Measurements from ENCODE around the gene DHX8.
A peak's percentile ranks its signal among the peaks of the same experiment; 100 is the strongest.

DHX8 gene

DNA sequence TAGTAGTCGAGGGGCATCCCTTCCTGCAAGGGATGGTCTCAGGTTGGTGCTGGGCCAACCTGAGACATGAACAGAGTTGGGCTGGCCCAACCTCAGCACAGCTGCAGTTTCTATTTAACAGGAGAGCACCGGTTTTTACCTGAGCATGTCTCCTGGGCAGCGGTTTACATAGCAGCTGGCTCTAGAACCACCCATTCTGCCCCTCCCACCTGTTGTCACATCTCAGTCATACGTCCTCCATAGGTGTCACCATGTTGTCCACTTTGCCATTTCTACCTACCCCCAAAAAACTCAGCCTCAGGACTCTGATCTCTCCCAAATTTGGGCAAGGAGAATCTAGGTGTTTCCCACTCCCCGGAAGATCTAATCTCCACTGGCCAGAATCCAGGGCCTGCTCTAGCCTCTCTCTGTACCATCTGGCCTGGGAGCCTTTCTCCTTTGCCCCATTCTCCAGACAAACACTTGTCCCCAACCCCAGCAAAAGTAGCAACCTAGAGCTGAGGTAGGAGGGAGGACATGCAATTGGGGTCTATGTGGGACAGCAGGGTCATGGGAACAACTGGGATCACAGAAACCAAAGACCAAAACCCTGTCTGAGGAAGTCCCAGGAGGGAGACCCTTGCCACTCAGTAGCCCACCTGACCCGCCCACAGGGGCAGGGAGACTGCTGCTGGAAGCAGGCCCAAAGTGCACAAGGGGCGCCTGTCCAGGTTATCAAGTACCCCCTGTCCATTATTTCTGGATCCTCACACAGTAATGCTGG, 43.3 kb downstream of the DHX8 start:
- DNase-seq, result no peak

DNA sequence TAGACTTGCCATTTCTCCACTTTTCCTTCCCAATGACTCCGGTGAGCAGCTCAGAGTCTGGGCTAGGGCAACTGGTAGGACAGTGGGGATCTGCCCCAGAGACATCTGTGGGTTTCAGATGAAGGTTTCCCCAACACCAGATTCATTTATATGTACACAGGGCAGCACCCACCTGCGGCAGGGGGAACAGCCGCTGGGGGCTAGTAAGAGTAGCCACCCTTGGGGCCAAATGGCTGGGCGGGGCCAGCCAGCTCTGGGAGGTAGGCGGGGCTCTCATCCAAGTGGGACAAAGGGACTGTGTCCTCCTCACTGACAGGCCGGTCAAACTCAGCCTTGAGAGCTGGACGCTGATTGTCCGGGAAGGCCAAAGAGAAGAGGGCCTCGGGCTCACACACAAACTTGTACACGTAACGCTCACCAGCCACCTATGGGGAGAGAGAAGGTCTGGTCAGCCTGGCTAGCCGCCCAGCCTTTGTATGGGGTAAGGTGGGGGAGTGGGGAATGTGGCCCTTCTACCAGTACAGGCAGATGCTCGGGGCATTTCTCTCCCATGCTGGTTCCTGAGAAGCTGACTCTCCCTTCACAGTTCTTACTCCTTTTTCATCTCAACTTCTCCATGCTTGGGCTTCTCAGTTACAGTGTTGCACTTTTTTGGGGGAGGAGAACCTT, 44.7 kb downstream of the DHX8 start:
- DNase-seq, result no peak

DNA sequence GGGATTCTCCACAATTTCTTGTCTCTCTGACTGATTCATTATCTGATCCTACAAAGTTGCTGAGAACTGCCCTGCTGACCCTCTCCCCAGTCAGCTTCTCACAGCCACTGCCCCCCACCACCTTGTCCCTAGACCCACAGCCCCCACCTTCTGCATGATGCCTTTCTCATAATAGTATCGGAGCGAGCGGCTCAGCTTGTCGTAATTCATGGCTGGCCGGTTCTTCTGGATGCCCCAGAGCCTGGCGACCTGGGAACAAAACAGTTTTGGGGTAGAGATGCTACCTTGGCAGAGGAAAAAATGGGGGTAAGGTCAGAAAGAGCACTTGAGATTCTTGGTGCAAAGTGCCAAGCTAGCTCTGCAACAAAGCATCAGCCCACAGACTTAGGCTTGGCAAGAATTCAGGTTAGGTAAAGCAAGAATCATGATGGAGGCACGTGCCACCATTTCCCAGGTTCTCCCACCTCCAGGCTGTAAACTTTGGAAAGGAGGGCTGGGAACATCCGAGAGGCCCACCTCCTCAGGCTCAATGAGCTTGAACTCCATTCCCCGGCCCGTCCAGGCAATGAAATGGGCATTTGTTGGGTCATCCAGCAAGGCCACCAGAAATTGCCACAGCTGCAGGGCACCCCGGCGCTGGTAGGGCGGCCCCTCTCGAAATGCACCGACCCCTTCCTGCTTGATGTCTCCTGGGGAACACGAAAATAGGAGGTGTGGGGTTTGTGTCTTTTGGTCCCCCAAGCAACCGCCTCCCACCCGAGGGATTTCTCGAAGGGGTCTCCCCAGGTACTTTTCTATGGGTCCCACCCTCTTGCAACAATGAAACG, 45.4 kb downstream of the DHX8 start:
- no peak for DNase-seq

DNA sequence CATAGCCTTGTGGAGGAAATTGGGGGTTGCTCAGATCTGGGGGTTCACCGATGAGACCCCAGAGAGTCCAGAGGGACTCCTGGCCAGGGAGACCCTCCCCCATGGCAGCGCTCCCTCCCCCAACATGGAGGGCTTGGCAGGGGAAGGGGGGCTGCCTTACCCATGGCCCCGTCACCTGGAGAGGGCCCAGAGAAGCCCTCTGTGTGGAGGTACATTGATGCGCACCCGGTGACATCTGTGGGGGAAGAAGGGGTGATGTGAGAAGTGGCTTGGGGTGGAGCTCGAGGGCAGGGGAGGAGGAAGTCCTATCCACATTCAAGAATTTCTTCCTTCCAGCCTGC, 46.1 kb downstream of the DHX8 start:
- no peak for DNase-seq

DNA sequence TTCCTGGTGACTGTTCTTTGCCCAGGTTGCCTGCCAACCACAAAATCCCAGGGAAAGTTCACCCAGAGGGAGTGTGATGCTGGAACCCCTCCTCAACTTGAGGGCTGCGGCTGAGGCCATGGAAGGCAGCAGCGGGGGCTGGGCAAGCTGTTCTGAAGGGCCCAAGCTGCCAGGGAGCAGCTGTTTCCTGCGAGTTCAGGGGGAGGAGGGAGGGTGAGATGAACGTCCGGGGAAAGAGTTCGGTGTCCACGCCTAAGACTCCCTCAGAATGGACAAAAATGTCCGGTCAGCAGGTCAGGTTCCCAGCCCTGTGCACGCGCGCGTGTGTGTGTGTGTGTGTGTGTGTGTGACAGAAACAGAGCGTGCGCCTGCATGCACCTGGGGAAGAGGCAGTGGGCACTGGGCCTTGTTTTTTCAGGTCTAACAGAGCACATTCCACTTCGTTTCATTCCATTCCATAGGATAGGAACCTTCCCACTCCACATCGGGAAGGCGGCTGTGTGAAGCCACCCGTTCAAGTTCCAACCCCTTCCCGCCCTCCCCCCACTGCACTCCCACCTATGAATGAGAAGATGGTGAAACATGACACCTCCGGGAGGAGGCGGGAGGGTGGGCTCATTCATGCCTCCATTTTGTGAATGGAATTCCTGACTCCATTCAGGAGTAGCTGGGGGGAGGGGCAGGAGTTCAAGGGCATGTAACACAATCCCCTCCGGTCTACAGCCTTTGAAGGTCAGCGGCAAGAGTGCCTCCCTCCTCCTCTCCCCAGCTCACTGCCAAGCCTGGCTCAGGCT, 46.7 kb downstream of the DHX8 start:
- no peak for DNase-seq

DNA sequence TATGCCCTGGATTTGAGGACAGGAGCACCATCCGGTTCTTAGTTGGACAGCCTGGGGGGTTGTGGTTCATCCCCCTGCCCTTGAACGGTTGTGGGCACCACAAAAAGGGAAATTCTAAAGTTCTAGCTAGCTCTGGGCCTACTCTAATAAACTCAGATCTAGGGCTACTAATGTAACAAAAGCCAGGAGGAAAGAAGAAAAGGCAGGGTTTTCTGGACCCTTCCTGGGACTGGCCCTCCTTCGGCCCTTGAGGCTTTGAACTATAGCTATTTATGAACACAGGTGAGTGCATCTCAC, 47.3 kb downstream of the DHX8 start:
- DNase-seq, result no peak

DNA sequence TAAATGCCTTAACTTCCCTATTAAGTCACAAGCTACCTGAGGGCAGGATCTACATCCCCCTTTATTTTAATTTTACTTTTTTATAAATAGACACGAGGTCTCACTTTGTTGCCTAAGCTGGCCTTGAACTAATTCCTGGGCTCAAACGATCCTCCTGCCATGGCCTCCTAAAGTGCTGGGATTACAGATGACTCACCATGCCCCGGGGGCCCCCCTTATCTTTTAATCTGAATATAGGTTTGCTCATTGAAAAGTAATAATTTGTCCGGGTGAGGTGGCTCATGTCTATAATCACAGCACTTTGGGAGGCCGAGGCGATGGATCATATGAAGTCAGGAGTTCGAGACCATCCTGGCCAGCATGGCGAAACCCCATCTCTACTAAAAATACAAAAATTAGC, 48.2 kb downstream of the DHX8 start:
- no peak for DNase-seq

DNA sequence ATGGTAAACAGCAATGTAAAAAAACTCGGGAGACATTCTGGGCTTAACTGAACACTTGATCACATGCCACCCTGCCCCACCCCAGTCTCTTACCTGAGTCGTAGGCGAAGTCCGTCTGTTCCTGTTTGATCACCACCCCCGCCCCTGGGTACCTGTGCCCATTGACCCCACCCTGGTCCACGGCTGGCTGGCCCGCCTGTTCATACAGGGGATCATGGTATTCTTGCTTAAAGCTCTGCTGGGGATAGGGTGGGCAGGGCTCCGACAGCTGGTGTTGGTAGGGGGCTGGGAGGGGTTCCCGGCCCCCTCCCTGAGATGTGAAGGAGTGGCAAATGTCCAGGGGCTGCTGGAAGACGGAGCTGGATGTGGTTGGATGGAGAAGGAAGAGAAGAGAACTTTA, 48.8 kb downstream of the DHX8 start:
- no peak for DNase-seq

DNA sequence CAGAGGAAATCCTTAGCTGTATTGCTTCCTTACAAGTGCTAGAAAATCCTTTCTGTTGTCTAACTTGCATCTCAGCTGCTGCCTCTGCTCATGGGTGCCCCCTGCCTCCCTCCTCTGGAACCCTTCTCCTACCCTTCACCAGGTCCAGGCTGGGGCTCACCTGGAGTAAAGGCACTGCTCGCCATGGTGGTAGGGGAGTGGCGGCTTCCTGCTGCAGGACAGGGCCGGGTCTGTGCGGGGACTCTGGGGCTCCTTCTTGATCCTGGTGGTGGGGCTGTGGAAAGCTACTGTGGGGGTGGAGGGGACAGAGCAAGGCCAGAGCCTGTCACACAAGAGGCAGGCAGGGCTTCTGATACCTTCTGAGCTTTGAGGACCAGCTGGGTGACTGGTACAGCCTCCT, 49.9 kb downstream of the DHX8 start:
- DNase-seq, result no peak

DNA sequence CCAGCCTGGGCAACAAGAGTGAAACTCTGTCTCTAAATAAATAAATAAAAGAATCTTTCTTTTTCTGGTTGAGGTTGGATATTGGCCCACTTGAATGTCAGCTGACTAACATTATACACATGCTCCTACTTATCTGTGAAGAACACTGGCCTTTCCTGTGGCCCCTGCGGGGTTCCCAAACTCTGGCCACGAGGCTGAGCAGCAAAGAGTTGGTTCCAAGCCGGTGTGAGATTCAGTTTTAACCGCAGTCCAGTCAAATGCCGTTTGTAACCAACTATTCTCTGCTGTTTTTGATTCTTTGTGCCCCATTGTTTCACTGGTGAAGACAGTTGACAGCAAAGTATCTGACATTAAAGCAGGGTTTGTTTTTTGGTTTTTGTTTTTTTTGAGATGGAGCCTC, 51.1 kb downstream of the DHX8 start:
- DNase-seq, result no peak

DNA sequence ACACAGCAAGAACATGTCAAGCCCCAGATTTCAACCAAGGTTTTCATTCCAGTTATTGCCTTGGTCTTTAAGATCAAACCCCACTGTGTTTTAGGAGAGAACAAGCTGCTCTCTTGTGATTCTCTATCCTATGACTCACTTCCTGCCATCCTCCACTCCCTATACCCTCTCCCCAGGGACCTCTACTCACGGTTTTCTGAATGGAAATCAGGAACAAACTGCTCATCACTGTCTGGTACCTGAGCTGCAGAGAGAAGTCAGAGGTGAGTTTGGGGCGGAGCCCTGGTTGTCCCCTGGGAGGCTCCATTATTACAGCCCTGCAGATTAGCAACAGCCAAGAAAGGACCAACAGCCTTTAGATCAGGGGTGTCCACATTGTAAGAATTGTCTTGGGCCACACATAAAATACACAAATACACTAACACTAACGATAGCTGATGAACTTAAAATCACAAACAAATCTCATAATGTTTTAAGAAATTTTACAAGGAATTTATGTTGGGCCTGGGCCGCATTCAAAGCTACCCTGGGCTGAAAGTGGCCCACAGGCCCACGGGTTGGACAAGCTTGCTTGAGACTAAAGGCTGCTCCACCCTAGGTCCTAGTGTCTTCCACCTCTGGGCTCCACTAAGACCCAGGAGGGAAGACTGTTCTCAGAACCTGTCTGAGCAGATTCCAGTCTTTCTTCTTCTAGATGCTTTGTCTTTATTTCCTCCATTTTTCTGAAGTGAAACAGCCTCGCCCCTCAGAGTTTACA, 52.6 kb downstream of the DHX8 start:
- no peak for DNase-seq

DNA sequence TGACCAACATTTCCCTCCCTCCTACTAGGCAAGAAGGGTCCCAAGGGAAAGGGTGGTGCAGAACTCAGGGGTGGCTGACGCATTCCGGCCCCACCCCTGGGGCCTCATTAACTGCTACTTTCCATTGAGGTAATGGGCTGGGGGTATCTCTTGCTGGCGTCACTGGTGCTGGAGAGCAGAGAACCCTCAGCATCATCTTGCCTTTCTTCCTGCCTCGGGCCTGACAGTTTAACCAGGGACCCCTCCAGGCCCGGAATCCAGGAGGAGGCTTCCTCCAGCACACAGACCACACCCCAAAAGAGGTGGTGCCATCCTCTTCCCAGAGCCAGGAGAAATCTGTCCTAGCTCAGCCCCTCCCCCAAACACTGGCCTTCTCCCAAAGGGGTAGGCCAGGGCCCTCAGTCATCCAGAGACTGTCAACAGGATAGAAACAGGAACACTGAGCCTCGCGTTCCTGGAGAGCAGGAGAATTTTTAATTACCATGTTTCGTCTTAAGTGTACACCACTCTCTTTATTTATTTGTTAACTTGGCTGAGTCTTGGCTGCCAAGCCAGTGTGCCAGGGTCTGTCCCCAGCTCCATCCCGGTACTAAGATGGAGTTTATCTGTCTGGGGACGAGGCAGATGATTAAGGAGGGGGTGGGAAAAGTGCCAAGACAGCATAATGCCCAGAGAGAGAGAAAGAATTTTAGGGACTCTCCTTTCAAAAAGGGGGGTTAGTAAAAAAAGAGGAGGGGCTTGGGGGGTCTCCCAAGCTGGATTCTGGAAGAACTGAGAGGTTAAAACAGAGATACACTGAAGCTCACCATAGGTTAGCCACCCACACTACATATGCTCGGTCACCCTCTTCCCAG, 57.3 kb downstream of the DHX8 start:
- DNase-seq, result no peak

DNA sequence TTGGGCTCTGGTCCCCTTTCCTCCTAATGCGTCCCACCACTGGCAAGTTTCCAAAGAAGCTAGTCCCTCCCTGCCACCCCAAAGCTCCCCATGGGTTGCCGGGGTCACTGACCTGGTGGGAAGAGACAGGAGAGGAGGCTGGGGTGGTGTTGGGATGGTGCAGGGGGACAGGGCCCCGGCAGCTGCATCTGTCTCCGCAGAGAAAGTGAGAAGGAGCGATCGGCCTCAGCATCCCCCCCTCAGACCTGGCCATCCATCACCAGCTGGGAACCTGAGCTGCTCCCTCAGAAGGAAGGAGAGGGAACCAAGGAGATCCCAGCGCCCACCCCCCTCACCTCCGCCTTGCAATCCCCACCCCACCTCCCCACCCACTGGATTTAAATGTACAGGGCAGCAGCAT, 59.1 kb downstream of the DHX8 start:
- no peak for DNase-seq

DNA sequence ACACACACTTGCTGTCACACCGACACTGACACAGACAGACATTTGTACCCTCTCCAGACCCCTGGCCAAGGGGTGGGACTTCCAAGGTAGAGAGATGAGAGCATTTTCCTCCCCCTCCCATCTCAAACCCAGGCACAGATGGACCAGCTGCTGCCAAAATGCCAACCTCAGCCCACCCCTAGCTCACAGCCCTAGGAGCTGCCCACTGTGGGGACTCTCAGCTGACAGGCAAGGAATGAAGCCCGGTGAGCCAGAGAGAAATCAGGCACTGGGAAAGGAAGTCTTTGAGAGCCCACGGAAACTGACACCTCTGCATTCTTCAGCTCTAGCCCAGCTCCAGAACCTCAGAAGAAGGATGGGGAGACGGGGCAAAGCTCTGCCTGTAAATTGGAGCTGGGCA, 59.5 kb downstream of the DHX8 start:
- no peak for DNase-seq

DNA sequence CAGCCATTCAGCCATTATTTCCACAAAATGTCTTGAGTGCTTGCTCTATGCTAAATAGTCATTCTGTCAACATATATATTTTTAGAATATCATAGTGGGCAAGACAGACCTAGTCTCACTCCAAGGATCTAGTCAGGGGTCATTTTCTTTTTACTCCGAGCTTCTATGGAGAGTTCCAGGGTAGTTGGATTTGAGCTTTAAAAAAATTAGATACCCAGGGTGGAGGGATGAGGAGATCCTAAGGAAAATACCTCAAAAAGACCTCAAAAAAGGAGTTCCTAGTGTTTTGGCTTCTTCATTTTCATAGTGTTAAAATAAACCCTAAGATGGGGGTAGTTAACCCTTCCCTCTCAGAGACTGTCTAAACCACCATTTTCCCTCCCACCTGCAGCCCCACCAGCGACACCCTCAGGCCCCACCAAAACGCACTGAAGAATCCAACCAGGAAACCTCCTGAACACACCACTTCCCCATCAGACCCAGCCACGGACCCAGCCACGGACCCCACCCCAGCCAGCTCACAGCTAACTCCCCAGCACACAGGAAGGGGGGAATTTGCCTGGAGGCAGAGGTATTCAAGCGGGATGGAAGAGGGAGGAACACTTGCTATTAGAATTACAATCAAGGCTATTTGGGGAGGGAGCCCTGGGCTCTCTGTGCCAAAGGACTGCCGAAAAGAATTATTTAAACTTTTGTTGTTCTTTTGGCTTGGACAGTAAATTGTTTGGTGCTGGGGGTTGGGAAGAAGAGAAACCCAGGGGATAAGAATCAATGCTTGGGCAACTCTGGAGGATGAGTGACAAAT, 60.2 kb downstream of the DHX8 start:
- DNase-seq, result no peak

DNA sequence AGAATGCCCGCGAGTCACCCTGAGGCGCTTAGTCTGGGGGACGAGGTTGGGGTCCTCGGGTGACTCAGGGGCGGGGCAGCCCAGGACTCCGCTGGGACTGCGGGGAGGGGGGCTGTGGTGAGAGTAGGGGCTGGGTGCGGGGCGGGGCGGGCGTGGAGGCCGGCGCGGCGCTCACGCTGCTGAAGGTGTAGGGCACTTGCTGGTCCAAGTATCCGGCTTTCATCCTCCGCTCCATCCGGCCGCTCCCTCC, 61.5 kb downstream of the DHX8 start:
- DNase-seq, result peak in 1 of 2 donors; percentile 19

DNA sequence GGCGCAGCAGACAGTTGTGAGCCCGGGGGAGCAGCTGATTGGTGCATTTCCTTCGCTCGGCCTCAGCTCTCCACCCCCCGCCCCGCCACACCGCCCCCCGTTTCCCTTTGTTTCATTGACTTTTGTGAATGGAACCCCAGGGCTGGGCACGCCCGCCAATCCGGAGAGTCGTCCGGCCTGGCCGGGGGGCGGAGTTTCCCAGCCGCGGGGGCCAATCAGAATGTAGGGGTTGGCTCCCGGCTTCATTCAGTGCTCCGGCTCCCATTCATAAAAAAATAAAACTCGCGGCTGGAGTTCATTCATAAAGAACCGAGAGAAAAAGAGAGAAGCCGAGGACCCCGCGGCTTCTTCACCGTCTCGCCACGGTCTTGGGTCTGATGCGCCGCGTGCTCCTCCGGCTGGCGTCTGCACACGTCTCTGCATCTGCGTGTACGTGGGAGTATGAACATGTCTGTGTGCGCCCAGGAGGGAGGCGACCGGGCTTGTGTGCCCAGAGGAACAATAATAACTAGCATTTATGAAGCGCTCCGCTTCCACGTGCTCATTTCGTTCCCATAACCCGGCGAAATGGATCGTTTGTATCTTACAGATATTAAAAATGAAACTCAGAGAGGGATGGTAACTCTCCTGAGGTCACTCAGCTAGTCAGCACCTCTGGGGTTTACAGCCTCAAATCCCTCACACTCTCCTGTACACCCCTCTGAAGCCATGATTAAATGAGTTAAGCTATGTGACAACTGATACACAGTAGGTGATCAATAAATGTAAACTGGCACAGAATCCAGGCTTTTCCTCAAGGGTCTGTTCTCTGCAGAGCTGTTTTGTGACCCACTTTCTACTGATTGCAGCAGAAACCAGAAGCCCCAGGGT, 62.8 kb downstream of the DHX8 start, which contains the start of gene ETV4:
TSS of gene ETV4 (minus strand) at position 22 of the 870 bp plus-strand sequence. CDS start 723 bp downstream, outside the sequence.
- peak; percentile 91 to 92 for DNase-seq

DNA sequence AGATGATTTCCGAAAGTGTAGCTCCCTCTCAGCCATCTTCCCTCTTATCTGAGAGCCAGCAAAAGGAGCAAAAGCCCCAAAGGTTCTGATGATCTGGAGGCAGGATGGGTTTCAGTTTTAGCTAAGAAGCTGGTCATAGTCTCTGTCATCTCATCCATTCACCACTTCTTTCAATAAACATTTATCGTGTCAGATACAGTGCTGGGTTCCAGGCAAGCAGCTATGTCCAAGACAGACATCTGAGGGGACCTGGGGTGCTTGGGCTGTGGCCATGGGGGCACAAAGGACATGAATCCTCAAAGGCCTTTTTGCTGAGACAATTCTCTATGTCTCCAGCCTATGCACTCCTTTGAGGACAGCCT, 63.4 kb downstream of the DHX8 start:
- no peak for DNase-seq

DNA sequence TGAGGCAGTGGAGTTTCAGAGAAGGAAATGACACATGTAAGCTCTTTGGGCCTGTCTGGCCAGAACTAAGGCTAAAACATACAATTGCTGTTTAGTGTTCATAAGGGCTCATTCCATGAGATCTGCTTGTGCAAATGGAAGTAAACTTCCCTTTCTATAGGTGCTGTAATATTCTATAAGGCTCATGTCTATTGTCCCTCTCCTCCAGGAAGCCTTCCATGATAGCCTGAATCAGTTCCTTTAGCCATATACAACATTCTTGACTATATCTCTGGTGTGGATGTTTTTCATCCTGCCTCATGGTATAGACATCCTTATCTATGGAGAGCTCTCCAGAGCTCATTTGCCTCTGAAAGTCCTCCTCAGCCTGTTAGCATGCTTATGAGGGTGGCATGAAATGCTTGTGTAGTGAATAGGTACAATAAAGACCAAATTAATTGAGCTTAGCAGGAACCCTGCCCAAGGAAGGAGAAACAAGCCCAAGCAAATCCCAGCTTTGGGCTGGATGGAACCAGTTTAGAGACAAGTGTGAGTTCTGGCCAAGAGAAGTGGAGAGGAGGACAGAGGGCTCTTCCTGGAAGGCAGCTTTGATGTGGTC, 64.0 kb downstream of the DHX8 start:
- DNase-seq, result no peak
